Testis (tissue), 2 donors: ENCODE data around the gene LECT2.

ENCODE experiments used
- CTCF ChIP-seq, 3 experiments: fragments of 450-650 bp in 2 of 3; fragments of 200-600 bp in 1 of 3; sonication (generic) in 1 of 3; IDR thresholded peaks; one replicate each; pipeline ENCODE4 v1.5.1; 2016 to 2019; ENCODE audit warnings: antibody characterized with exemption in 3 of 3, mild to moderate bottlenecking in 2 of 3, moderate library complexity in 1 of 3
- POLR2A ChIP-seq: fragments of 450-650 bp; IDR thresholded peaks from one replicate; pipeline ENCODE4 v1.6.1; 2017; ENCODE audit warnings: antibody characterized with exemption, mild to moderate bottlenecking, moderate library complexity

GRCh38 chr5:135951807-135952206, 3.0 kb downstream of the LECT2 start:
- no peak for TF ChIP-seq CTCF (IDR thresholded peaks at IDR 0.05)
- TF ChIP-seq POLR2A = no peak
